NCI-H128 (cell line): ENCODE measurements around the gene LRRC57.

ENCODE experiments used
- DNase-seq: peaks from one replicate; lab custom pipeline; 2025; ENCODE audit not compliant: unreplicated experiment; lab: John Stamatoyannopoulos, UW

Gene LRRC57

DNA sequence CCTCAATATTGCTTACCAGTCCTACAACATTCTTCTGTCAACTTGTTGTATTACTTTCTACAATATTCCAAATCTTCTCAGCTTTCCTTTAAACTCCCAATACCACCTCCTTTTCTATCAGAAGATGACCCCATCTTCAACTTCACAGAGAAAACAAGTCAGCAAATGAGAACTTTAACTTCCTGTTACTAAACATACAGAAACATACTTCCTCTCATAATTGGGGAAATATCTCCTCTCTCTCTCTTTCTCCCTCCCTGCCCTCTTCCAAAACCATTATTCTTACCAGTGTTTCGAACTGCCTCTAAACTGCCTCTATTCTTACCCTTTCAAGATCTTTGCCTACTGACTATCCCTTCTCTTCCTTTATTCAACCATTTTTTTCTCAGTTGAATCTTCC lies 54.9 kb downstream of the LRRC57 start:
- no peak for DNase-seq

DNA sequence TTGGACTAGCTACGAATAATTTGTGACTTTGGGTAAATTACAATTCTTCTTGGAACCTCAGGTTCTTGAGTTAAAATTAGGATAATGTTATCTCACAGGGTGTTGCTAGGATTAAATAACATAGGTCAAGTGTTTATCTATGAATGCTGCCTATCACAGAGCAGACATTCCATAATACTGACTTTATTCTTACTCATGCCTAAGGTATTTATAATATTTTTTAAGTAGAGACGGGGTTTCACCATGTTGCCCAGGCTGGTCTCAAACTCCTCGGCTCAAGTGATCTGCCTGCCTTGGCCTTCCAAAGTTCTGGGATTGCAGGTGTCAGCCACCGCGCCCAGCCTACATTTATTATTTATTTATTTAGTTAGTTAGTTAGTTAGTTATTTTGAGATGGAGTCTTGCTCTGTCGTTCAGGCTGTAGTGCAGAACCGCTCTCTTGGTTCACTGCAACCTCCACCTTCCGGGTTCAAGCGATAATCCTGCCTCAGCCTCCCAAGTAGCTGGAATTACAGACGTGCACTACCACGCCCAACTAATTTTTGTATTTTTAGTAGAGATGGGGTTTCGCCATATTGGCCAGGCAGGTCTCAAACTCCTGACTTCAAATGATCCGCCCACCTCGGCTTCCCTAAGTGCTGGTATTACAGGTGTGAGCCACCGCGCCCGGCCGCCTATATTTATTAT lies 56.9 kb downstream of the LRRC57 start:
- no peak for DNase-seq

DNA sequence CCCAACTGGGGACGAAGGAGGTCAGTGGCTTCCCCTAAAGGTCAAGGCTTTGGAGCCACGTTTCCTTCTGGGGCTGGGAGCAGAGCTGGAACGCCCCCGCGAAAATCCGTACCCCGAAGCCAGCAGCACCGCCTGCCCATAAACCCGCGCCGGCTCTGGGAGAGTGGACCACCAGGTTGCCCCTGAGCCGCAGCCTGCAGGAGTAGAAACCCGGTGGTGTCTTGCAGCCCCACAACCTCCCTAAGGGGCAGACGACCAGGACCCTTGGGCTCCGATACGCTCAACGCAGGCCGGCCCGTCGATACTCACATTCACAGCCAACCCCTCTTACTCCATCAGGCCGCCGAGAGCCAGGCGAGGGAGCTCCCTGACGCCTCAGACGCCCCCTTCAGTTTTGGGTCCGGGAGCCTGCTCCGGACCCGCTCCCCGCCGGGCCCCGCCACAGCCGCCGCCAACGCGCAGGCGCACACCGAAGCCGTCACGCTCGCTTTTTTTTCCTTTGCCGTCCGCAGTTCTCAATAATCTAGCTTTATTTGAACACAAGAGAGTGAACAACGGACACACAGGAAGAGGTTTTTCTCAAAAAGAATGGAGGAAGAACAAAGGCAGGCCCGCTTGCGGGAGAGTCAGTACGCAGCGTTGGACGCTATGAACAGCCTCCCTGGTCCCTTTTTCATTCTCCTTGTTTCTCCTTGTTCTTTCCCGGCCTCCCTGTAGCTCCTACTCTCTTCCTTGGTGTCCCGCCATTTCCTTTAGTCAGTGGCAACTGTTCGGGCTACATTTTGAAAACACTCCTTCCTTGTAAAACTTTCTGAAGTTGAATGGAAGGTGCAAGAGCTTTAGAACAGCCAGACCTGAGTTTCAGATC lies 57.7 kb downstream of the LRRC57 start, which contains the start of gene ZNF106:
Gene ZNF106 (minus strand): TSS at position 471 of the 868 bp plus-strand sequence. CDS start 18,852 bp downstream, outside the sequence.
- DNase-seq = peak; percentile 44

DNA sequence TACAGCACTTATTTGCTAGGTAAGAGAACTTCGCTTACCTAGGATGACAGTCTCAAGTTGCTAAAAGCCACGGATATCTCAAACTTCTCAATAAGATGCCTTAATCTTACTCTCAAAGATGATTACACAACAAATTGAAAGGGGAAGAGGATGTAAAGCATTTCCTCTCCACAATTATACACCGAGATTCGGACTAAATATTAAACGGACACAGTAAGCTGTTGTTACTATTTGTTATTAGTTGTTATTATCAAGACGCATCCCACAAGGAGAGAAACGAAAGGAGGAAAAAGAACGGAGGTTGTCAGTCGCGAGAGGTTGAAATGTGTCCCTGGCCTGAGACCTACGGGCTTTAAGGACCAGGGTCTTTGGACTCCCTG lies 58.3 kb downstream of the LRRC57 start:
- DNase-seq = no peak
